Ectodermal cell (in vitro differentiated cells): ENCODE data around the gene PPP1R14C.

Experiments
- H3K27ac ChIP-seq: 2 replicates; pipeline ENCODE4 v1.7.0; 2013; ENCODE audit warnings: mild to moderate bottlenecking, low read depth, low read length; ENCODE audit not compliant: insufficient read depth, poor library complexity, severe bottlenecking
- H3K27me3 ChIP-seq: 2 replicates; pipeline ENCODE4 v1.7.0; 2013; ENCODE audit warnings: mild to moderate bottlenecking, low read length; ENCODE audit not compliant: insufficient read depth, control insufficient read depth, poor library complexity, severe bottlenecking
- H3K36me3 ChIP-seq: one replicate; pipeline ENCODE4 v1.7.0; 2013; ENCODE audit warnings: low read length; ENCODE audit not compliant: control insufficient read depth, insufficient read depth
- H3K4me1 ChIP-seq: one replicate; pipeline ENCODE4 v1.7.0; 2013; ENCODE audit warnings: low read length; ENCODE audit not compliant: control insufficient read depth, insufficient read depth
- H3K4me3 ChIP-seq: 2 replicates; pipeline ENCODE4 v1.7.0; 2013; ENCODE audit warnings: low read depth, low read length, control low read depth; ENCODE audit not compliant: insufficient read depth
- H3K9me3 ChIP-seq: 2 replicates; pipeline ENCODE4 v1.7.0; 2013; ENCODE audit warnings: mild to moderate bottlenecking, low read length, moderate library complexity; ENCODE audit not compliant: control insufficient read depth
- WGBS, 2 experiments: methylation state at CpG; one replicate each; pipeline ENCODE4 v1.1.7; 2013; ENCODE audit warnings: missing lambda C conversion rate in 2 of 2; 5-methylcytosine and 5-hydroxymethylcytosine counted together

The PPP1R14C gene

GRCh38 chr6:150202404-150202803 lies 59.6 kb downstream of the PPP1R14C start:
- no peak overlapping the region for H3K27ac ChIP-seq
- no peaks in the 10 kb centered on the region for H3K27me3 ChIP-seq
- no peak overlapping the region for H3K4me3 ChIP-seq
- H3K9me3 ChIP-seq, result no peaks in the 10 kb centered on the region
- no peaks in the 10 kb centered on the region for H3K36me3 ChIP-seq
- no peaks in the 10 kb centered on the region for H3K4me1 ChIP-seq
- 91 to 97% methylated on average over 8 of the region's 8 CpGs for WGBS, 2 experiments

- no peaks in the 10 kb centered on the region for H3K4me1 ChIP-seq
- no peaks in the 10 kb centered on the region for H3K9me3 ChIP-seq
- no peak overlapping the region for H3K27ac ChIP-seq
- H3K36me3 ChIP-seq, result no peaks in the 10 kb centered on the region
- no peak overlapping the region for H3K4me3 ChIP-seq
- H3K27me3 ChIP-seq, result no peaks in the 10 kb centered on the region
- WGBS, 2 experiments, result 89 to 94% methylated on average over 3 of the region's 3 CpGs
Observed at GRCh38 chr6:150202934-150203333, 60.1 kb downstream of the PPP1R14C start.

- no peaks in the 10 kb centered on the region for H3K36me3 ChIP-seq
- no peak overlapping the region for H3K27ac ChIP-seq
- no peaks in the 10 kb centered on the region for H3K9me3 ChIP-seq
- no peaks in the 10 kb centered on the region for H3K4me1 ChIP-seq
- no peaks in the 10 kb centered on the region for H3K27me3 ChIP-seq
- WGBS, 2 experiments, result 94 to 96% methylated on average over 12 of the region's 12 CpGs
- H3K4me3 ChIP-seq, result no peak overlapping the region
Observed at GRCh38 chr6:150203378-150203777, 60.5 kb downstream of the PPP1R14C start.

- WGBS, 2 experiments, result 93 to 96% methylated on average over 22 of the region's 22 CpGs
- H3K27me3 ChIP-seq, result no peaks in the 10 kb centered on the region
- H3K4me1 ChIP-seq, result no peaks in the 10 kb centered on the region
- no peak overlapping the region for H3K27ac ChIP-seq
- no peaks in the 10 kb centered on the region for H3K36me3 ChIP-seq
- H3K9me3 ChIP-seq, result no peaks in the 10 kb centered on the region
- H3K4me3 ChIP-seq, result no peak overlapping the region
Observed at GRCh38 chr6:150203871-150204545, 61.2 kb downstream of the PPP1R14C start.

- H3K4me1 ChIP-seq, result no peaks in the 10 kb centered on the region
- no peaks in the 10 kb centered on the region for H3K36me3 ChIP-seq
- H3K27me3 ChIP-seq, result no peaks in the 10 kb centered on the region
- no peak overlapping the region for H3K4me3 ChIP-seq
- no peak overlapping the region for H3K27ac ChIP-seq
- 85 to 86% methylated on average over 9 of the region's 9 CpGs for WGBS, 2 experiments
- H3K9me3 ChIP-seq, result no peaks in the 10 kb centered on the region
Observed at GRCh38 chr6:150204705-150205472, 62.0 kb downstream of the PPP1R14C start.

GRCh38 chr6:150207931-150208570 lies 65.2 kb downstream of the PPP1R14C start:
- Histone ChIP-seq H3K9me3 (no peaks in the 10 kb centered on the region), H3K4me1 (no peaks in the 10 kb centered on the region), H3K4me3 (no peak overlapping the region), H3K27me3 (no peaks in the 10 kb centered on the region), H3K27ac (no peak overlapping the region), H3K36me3 (no peaks in the 10 kb centered on the region)
- WGBS, 2 experiments, result 95 to 97% methylated on average over 7 of the region's 7 CpGs

- no peaks in the 10 kb centered on the region for H3K36me3 ChIP-seq
- no peaks in the 10 kb centered on the region for H3K9me3 ChIP-seq
- H3K27ac ChIP-seq, result no peak overlapping the region
- no peaks in the 10 kb centered on the region for H3K4me1 ChIP-seq
- no peaks in the 10 kb centered on the region for H3K27me3 ChIP-seq
- no peak overlapping the region for H3K4me3 ChIP-seq
- 93% methylated on average over 12 of the region's 12 CpGs for WGBS, 2 experiments
Observed at GRCh38 chr6:150208611-150209352, 65.9 kb downstream of the PPP1R14C start.

- Histone ChIP-seq H3K4me3 (no peak overlapping the region), H3K9me3 (no peaks in the 10 kb centered on the region), H3K36me3 (no peaks in the 10 kb centered on the region), H3K4me1 (no peaks in the 10 kb centered on the region), H3K27ac (no peak overlapping the region), H3K27me3 (no peaks in the 10 kb centered on the region)
- 85 to 92% methylated on average over 2 of the region's 2 CpGs for WGBS, 2 experiments
Observed at GRCh38 chr6:150209415-150209814, 66.6 kb downstream of the PPP1R14C start.

- WGBS, 2 experiments, result 88% methylated on average over 11 of the region's 11 CpGs
- H3K9me3 ChIP-seq, result no peaks in the 10 kb centered on the region
Observed at GRCh38 chr6:150211700-150212511, 69.1 kb downstream of the PPP1R14C start.

More at GRCh38 chr6:150211700-150212511, 69.1 kb downstream of the PPP1R14C start:
- Histone ChIP-seq H3K4me3 (no peak overlapping the region), H3K27me3 (no peaks in the 10 kb centered on the region), H3K4me1 (no peaks in the 10 kb centered on the region), H3K36me3 (no peaks in the 10 kb centered on the region), H3K27ac (no peak overlapping the region)
